Endothelial cell of umbilical vein (primary cell): Measurements from ENCODE around the gene MDGA2.

ENCODE experiments used
- CTCF ChIP-seq, 2 donors: IDR thresholded peaks; 1 replicate in 1 of 2; 2 replicates in 1 of 2; pipeline ENCODE4 v1.5.1; 2011; ENCODE audit warnings: low read length in 2 of 2, mild to moderate bottlenecking in 2 of 2, moderate library complexity in 2 of 2, control low read depth in 1 of 2, inconsistent platforms in 1 of 2, low read depth in 1 of 2; ENCODE audit not compliant: insufficient read depth in 1 of 2; ENCODE audit errors: extremely low read depth in 1 of 2
- POLR2A ChIP-seq: IDR thresholded peaks from 2 replicates; pipeline ENCODE4 v1.6.1; 2012; ENCODE audit warnings: low read depth, mild to moderate bottlenecking, control low read depth, low read length

GRCh38 chr14:47208434-47208833 is 467.0 kb downstream of the MDGA2 start:
- TF ChIP-seq CTCF (IDR thresholded peaks at IDR 0.05; ENCODE audit: extremely low read depth in 1 of 2, insufficient read depth in 1 of 2, low read depth in 1 of 2, low read length in 2 of 2), result no peak
- TF ChIP-seq POLR2A, result no peak
